ENCODE data around the gene TRUB2. TPM values are rescaled to one million over a fixed set of nuclear protein-coding genes. Genes with fewer than 3 reads are reported as not detected.

TRUB2 gene
- total RNA-seq, 1 experiment from 2014 or later = 22.5 TPM

DNA sequence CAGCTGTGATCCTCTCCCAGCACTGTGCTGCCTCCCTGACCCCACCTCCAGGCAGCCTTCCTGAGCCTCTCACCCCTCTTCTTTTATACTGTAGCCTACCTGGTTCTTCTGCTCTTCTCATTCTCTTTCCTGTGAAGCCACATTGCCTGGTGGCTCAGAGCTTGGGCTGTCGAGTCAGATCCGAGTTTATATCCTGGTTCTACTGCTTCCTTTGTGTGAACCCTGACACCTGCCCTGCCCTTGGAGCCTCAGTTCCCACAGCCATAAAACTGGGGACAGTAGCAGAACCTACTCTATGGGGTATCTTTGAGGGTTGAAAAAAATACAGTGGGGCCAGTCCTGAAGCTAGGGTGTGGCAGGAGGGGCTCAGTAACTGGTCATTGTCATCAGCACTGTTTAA is 26.9 kb upstream of the TRUB2 start:
- CTCF ChIA-PET = no interaction called here
- TF ChIP-seq REST (IDR thresholded peaks at IDR 0.05; ENCODE audit: insufficient read depth in 1 of 2, low read depth in 2 of 2, low read length in 1 of 2) (no peak), TCF7L2 (IDR thresholded peaks at IDR 0.05; ENCODE audit: low read depth, low read length) (no peak), SIN3A (IDR thresholded peaks at IDR 0.05; ENCODE audit: borderline replicate concordance, insufficient read depth, low read depth, low read length) (no peak), POLR2AphosphoS5 (IDR thresholded peaks at IDR 0.05; ENCODE audit: low read depth, low read length) (no peak)
- TF ChIP-seq, protein P1, sequence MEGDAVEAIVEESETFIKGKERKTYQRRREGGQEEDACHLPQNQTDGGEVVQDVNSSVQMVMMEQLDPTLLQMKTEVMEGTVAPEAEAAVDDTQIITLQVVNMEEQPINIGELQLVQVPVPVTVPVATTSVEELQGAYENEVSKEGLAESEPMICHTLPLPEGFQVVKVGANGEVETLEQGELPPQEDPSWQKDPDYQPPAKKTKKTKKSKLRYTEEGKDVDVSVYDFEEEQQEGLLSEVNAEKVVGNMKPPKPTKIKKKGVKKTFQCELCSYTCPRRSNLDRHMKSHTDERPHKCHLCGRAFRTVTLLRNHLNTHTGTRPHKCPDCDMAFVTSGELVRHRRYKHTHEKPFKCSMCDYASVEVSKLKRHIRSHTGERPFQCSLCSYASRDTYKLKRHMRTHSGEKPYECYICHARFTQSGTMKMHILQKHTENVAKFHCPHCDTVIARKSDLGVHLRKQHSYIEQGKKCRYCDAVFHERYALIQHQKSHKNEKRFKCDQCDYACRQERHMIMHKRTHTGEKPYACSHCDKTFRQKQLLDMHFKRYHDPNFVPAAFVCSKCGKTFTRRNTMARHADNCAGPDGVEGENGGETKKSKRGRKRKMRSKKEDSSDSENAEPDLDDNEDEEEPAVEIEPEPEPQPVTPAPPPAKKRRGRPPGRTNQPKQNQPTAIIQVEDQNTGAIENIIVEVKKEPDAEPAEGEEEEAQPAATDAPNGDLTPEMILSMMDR (IDR thresholded peaks at IDR 0.05) = no peak
- H3K36me3 ChIP-seq (ENCODE audit: control insufficient read depth, insufficient read depth, low read length) = no peaks in the 10 kb centered on the region
- no peak overlapping the region for H3K27ac ChIP-seq (ENCODE audit: low read length)
- H3K4me1 ChIP-seq (ENCODE audit: control insufficient read depth, insufficient read depth, low read length) = no peaks in the 10 kb centered on the region
- no TSS peak for BruUV-seq (replicated peaks)
- in situ Hi-C loops (cut with HindIII; ENCODE audit: low pct_unique_long_range_greater_than_20kb, low sequenced_read_pairs) (no loop called here), intact Hi-C loops (cut with micrococcal nuclease; ENCODE audit: unreplicated experiment) (loop anchor here (10.0 kb wide), 1 partner anchor 54 kb away; no protein-coding TSS in a partner anchor)
- H3K9me3 ChIP-seq (ENCODE audit: control insufficient read depth, insufficient read depth, low read depth, low read length) = no peaks in the 10 kb centered on the region
- DNase-seq (ENCODE audit: low read depth, low spot score) (no peak), ATAC-seq (no peak)
- POLR2A ChIA-PET = no interaction called here
- H3K27me3 ChIP-seq (ENCODE audit: control insufficient read depth, insufficient read depth, low read length) = no peaks in the 10 kb centered on the region
- H3K4me3 ChIP-seq (ENCODE audit: low read depth in 2 of 2, low read length in 2 of 2) = no peak overlapping the region

GRCh38 chr9:128344931-128345605 is 22.8 kb upstream of the TRUB2 start:
- POLR2A ChIA-PET = no interaction called here
- no peak for ATAC-seq
- no peak for DNase-seq (ENCODE audit: low read depth, low spot score)
- Histone ChIP-seq H3K27me3 (ENCODE audit: control insufficient read depth, insufficient read depth, low read length) (no peaks in the 10 kb centered on the region), H3K9me3 (ENCODE audit: control insufficient read depth, insufficient read depth, low read depth, low read length) (no peaks in the 10 kb centered on the region), H3K4me3 (ENCODE audit: low read depth in 2 of 2, low read length in 2 of 2) (no peak overlapping the region), H3K36me3 (ENCODE audit: control insufficient read depth, insufficient read depth, low read length) (no peaks in the 10 kb centered on the region), H3K4me1 (ENCODE audit: control insufficient read depth, insufficient read depth, low read length) (no peaks in the 10 kb centered on the region), H3K27ac (ENCODE audit: low read length) (no peak overlapping the region)
- intact Hi-C loops (cut with micrococcal nuclease; ENCODE audit: unreplicated experiment) (loop anchor here (10.0 kb wide), 1 partner anchor 50 kb away; no protein-coding TSS in a partner anchor), in situ Hi-C loops (cut with HindIII; ENCODE audit: low pct_unique_long_range_greater_than_20kb, low sequenced_read_pairs) (no loop called here)
- no peak for TF ChIP-seq POLR2AphosphoS5 (IDR thresholded peaks at IDR 0.05; ENCODE audit: low read depth, low read length)
- TF ChIP-seq SIN3A (IDR thresholded peaks at IDR 0.05; ENCODE audit: borderline replicate concordance, insufficient read depth, low read depth, low read length) = no peak
- TF ChIP-seq TCF7L2 (IDR thresholded peaks at IDR 0.05; ENCODE audit: low read depth, low read length) = no peak
- TF ChIP-seq, protein P1 (IDR thresholded peaks at IDR 0.05) = no peak
- TF ChIP-seq REST (IDR thresholded peaks at IDR 0.05; ENCODE audit: insufficient read depth in 1 of 2, low read depth in 2 of 2, low read length in 1 of 2) = no peak
- no TSS peak for BruUV-seq (replicated peaks)
- CTCF ChIA-PET = no interaction called here

All from Panc1 (cell line).